GM12892 (cell line): ENCODE measurements around the gene ITPR1.

Source experiments
- DNase-seq: peaks from one replicate; pipeline ENCODE4 v3.0.0; 2011; ENCODE audit not compliant: insufficient read length
- FAIRE-seq: peaks from 2 replicates; lab custom pipeline; 2011; peaks lifted over from hg19 to GRCh38; lab: Jason Lieb, UNC
- POLR2A ChIP-seq: IDR thresholded peaks from 2 replicates; pipeline ENCODE4 v1.6.1; 2011; ENCODE audit warnings: low read depth, low read length, control low read depth
- POLR2AphosphoS5 ChIP-seq: IDR thresholded peaks from 2 replicates; pipeline ENCODE4 v1.6.1; 2011; ENCODE audit warnings: low read depth, low read length, control low read depth
- TAF1 ChIP-seq: IDR thresholded peaks from 2 replicates; pipeline ENCODE4 v1.6.1; 2011; ENCODE audit warnings: low read depth, mild to moderate bottlenecking, control low read depth, low read length, borderline replicate concordance

ITPR1 gene

GRCh38 chr3:4494895-4495264 is 1.7 kb downstream of the ITPR1 start:
- peak; percentile 72 for FAIRE-seq
- DNase-seq = no peak
- TF ChIP-seq TAF1 (no peak), POLR2A (no peak), POLR2AphosphoS5 (no peak)

- no peak for DNase-seq
- TF ChIP-seq TAF1 (no peak), POLR2AphosphoS5 (no peak), POLR2A (no peak)
- FAIRE-seq = no peak
Observed at GRCh38 chr3:4495294-4496086, 2.3 kb downstream of the ITPR1 start.

GRCh38 chr3:4496087-4496452 is 2.9 kb downstream of the ITPR1 start:
- TF ChIP-seq POLR2A (no peak), POLR2AphosphoS5 (no peak), TAF1 (no peak)
- DNase-seq = no peak
- peak; percentile 70 for FAIRE-seq

- FAIRE-seq (no peak), DNase-seq (no peak)
- TF ChIP-seq TAF1 (no peak), POLR2AphosphoS5 (no peak), POLR2A (no peak)
Observed at GRCh38 chr3:4497005-4497692, 4.0 kb downstream of the ITPR1 start.

- DNase-seq (no peak), FAIRE-seq (no peak)
- TF ChIP-seq POLR2AphosphoS5 (no peak), POLR2A (no peak), TAF1 (no peak)
Observed at GRCh38 chr3:4497843-4498324, 4.7 kb downstream of the ITPR1 start.

GRCh38 chr3:4498446-4498845 is 5.3 kb downstream of the ITPR1 start:
- FAIRE-seq = no peak
- TF ChIP-seq POLR2A = no peak
- TF ChIP-seq TAF1 = no peak
- no peak for DNase-seq

- DNase-seq (no peak), FAIRE-seq (no peak)
- no peak for TF ChIP-seq TAF1
- TF ChIP-seq POLR2AphosphoS5 = no peak
- no peak for TF ChIP-seq POLR2A
Observed at GRCh38 chr3:4501437-4501836, 8.3 kb downstream of the ITPR1 start.

- DNase-seq (no peak), FAIRE-seq (no peak)
- TF ChIP-seq TAF1 = no peak
- TF ChIP-seq POLR2A = no peak
- TF ChIP-seq POLR2AphosphoS5 = no peak
Observed at GRCh38 chr3:4501927-4502326, 8.8 kb downstream of the ITPR1 start.

GRCh38 chr3:4503050-4503449 is 9.9 kb downstream of the ITPR1 start:
- peak; percentile 77 for FAIRE-seq
- no peak for DNase-seq
- TF ChIP-seq TAF1 (no peak), POLR2AphosphoS5 (no peak), POLR2A (no peak)

GRCh38 chr3:4504340-4505261 is 11.5 kb downstream of the ITPR1 start:
- FAIRE-seq (peak; percentile 54), DNase-seq (no peak)
- TF ChIP-seq POLR2AphosphoS5 (no peak), POLR2A (no peak), TAF1 (no peak)

GRCh38 chr3:4505688-4506558 is 12.8 kb downstream of the ITPR1 start:
- DNase-seq (no peak), FAIRE-seq (peak; percentile 27)
- TF ChIP-seq POLR2AphosphoS5 (no peak), TAF1 (no peak), POLR2A (no peak)
